HEK293 (cell line): Measurements from ENCODE around the gene HNRNPA2B1.

Experiments used
- CTCF ChIA-PET: fragments of 350-600 bp; formaldehyde crosslinking; extraction: SDS; loops from one replicate; lab custom pipeline; 2021; ENCODE audit warnings: antibody characterized with exemption; lab: Yijun Ruan, JAX
- POLR2A ChIA-PET: fragments of 300-600 bp; formaldehyde crosslinking; extraction: SDS; loops from one replicate; lab custom pipeline; 2020; ENCODE audit warnings: antibody characterized with exemption, inconsistent platforms; lab: Yijun Ruan, JAX
- H3K27ac ChIP-seq: fragments of 200-500 bp; sonication (Bioruptor generic); 2 replicates; pipeline ENCODE4 v1.5.1; 2014; ENCODE audit warnings: low read depth, low read length, control low read depth, inconsistent platforms; ENCODE audit errors: extremely low read depth
- H3K36me3 ChIP-seq, 2 experiments: fragments of 200-500 bp in 1 of 2; sonication (Bioruptor generic) in 1 of 2; 1 replicate in 1 of 2; 2 replicates in 1 of 2; pipeline ENCODE4 v1.5.1; 2014 to 2017; ENCODE audit warnings: inconsistent platforms in 2 of 2, low read length in 2 of 2; ENCODE audit not compliant: control insufficient read depth in 2 of 2, insufficient read depth in 1 of 2
- H3K4me1 ChIP-seq: fragments of 200-500 bp; sonication (Bioruptor generic); 2 replicates; pipeline ENCODE4 v1.5.1; 2014; ENCODE audit warnings: mild to moderate bottlenecking, low read length, inconsistent platforms; ENCODE audit not compliant: control insufficient read depth, insufficient read depth
- H3K4me3 ChIP-seq: 2 replicates; pipeline ENCODE4 v1.5.1; 2011; ENCODE audit warnings: low read depth, mild to moderate bottlenecking, control low read depth, low read length, moderate library complexity
- H3K9me3 ChIP-seq: fragments of 200-500 bp; sonication (Bioruptor generic); 2 replicates; pipeline ENCODE4 v1.5.1; 2014; ENCODE audit warnings: low read depth, low read length, inconsistent platforms; ENCODE audit not compliant: control insufficient read depth, insufficient read depth
- BCL11A ChIP-seq: fragments of 450-650 bp; formaldehyde crosslinking; IDR thresholded peaks from 2 replicates; pipeline ENCODE4 v1.5.1; 2016; ENCODE audit warnings: low read depth, missing biosample characterization, missing genetic modification characterization
- GLI2 ChIP-seq: fragments of 450-650 bp; formaldehyde crosslinking; IDR thresholded peaks from 2 replicates; pipeline ENCODE4; 2017; ENCODE audit warnings: missing biosample characterization, missing genetic modification characterization, low read depth, borderline replicate concordance
- GLIS1 ChIP-seq: fragments of 450-650 bp; formaldehyde crosslinking; IDR thresholded peaks from 2 replicates; pipeline ENCODE4 v1.5.1; 2016; ENCODE audit warnings: missing biosample characterization, missing genetic modification characterization
- GLIS2 ChIP-seq: fragments of 450-650 bp; formaldehyde crosslinking; IDR thresholded peaks from 2 replicates; pipeline ENCODE4 v1.5.1; 2016; ENCODE audit warnings: missing biosample characterization, missing genetic modification characterization
- IKZF3 ChIP-seq: fragments of 450-650 bp; IDR thresholded peaks from 2 replicates; pipeline ENCODE4 v1.5.0; 2018; ENCODE audit warnings: missing biosample characterization, mild to moderate bottlenecking, missing genetic modification characterization, moderate library complexity
- KLF1 ChIP-seq: fragments of 450-650 bp; formaldehyde crosslinking; IDR thresholded peaks from 2 replicates; pipeline ENCODE4 v1.5.1; 2016; ENCODE audit warnings: missing biosample characterization, missing genetic modification characterization
- KLF10 ChIP-seq: fragments of 450-650 bp; IDR thresholded peaks from 2 replicates; pipeline ENCODE4 v1.5.1; 2018; ENCODE audit warnings: missing biosample characterization, mild to moderate bottlenecking, missing genetic modification characterization
- PBX3 ChIP-seq: sonication (generic); formaldehyde crosslinking; IDR thresholded peaks from 2 replicates; pipeline ENCODE4 v1.8.1; 2022; ENCODE audit warnings: mild to moderate bottlenecking, moderate library complexity, missing genetic modification reagents
- PRDM1 ChIP-seq: fragments of 450-650 bp; formaldehyde crosslinking; IDR thresholded peaks from 2 replicates; pipeline ENCODE4; 2016; ENCODE audit warnings: missing biosample characterization, missing genetic modification characterization
- SP3 ChIP-seq: fragments of 450-650 bp; formaldehyde crosslinking; IDR thresholded peaks from 2 replicates; pipeline ENCODE4 v1.5.1; 2016; ENCODE audit warnings: missing biosample characterization, missing genetic modification characterization
- YY1 ChIP-seq: fragments of 450-650 bp; formaldehyde crosslinking; IDR thresholded peaks from 2 replicates; pipeline ENCODE4 v1.5.1; 2018; ENCODE audit warnings: missing biosample characterization, missing genetic modification characterization
- ZBTB48 ChIP-seq: fragments of 450-650 bp; formaldehyde crosslinking; IDR thresholded peaks from 2 replicates; pipeline ENCODE4 v1.5.1; 2016; ENCODE audit warnings: missing biosample characterization, missing genetic modification characterization
- ZNF202 ChIP-seq: fragments of 450-650 bp; formaldehyde crosslinking; IDR thresholded peaks from 2 replicates; pipeline ENCODE4 v1.5.1; 2016; ENCODE audit warnings: missing biosample characterization, missing genetic modification characterization, borderline replicate concordance
- ZNF214 ChIP-seq: fragments of 450-650 bp; formaldehyde crosslinking; IDR thresholded peaks from 2 replicates; pipeline ENCODE4 v1.5.1; 2017; ENCODE audit warnings: missing biosample characterization, mild to moderate bottlenecking, missing genetic modification characterization, borderline replicate concordance
- ZNF223 ChIP-seq: fragments of 450-650 bp; formaldehyde crosslinking; IDR thresholded peaks from 2 replicates; pipeline ENCODE4 v1.5.1; 2016; ENCODE audit warnings: missing biosample characterization, missing genetic modification characterization
- ZNF335 ChIP-seq: fragments of 450-650 bp; formaldehyde crosslinking; conservative IDR thresholded peaks from 2 replicates; pipeline ENCODE4 v1.5.1; 2016; ENCODE audit warnings: missing biosample characterization, missing genetic modification characterization
- ZNF366 ChIP-seq: fragments of 450-650 bp; formaldehyde crosslinking; conservative IDR thresholded peaks from 2 replicates; pipeline ENCODE4 v1.5.1; 2016; ENCODE audit warnings: missing biosample characterization, missing genetic modification characterization
- ZNF37A ChIP-seq: fragments of 450-650 bp; IDR thresholded peaks from 2 replicates; pipeline ENCODE4 v1.5.1; 2018; ENCODE audit warnings: missing biosample characterization, missing genetic modification characterization
- ZNF48 ChIP-seq: fragments of 450-650 bp; formaldehyde crosslinking; IDR thresholded peaks from 2 replicates; pipeline ENCODE4 v1.5.1; 2016; ENCODE audit warnings: missing biosample characterization, missing genetic modification characterization
- ZNF600 ChIP-seq: fragments of 450-650 bp; formaldehyde crosslinking; IDR thresholded peaks from 2 replicates; pipeline ENCODE4 v1.5.1; 2016; ENCODE audit warnings: missing biosample characterization, missing genetic modification characterization
- ZNF645 ChIP-seq: fragments of 450-650 bp; formaldehyde crosslinking; IDR thresholded peaks from 2 replicates; pipeline ENCODE4; 2016; ENCODE audit warnings: missing biosample characterization, missing genetic modification characterization
- ZNF777 ChIP-seq: fragments of 450-650 bp; formaldehyde crosslinking; IDR thresholded peaks from 2 replicates; pipeline ENCODE4 v1.5.1; 2017; ENCODE audit warnings: missing biosample characterization, missing genetic modification characterization, borderline replicate concordance
- ZSCAN30 ChIP-seq: fragments of 450-650 bp; IDR thresholded peaks from 2 replicates; pipeline ENCODE4 v1.5.1; 2018; ENCODE audit warnings: missing biosample characterization, mild to moderate bottlenecking, missing genetic modification characterization, moderate library complexity
- ZSCAN5A ChIP-seq: fragments of 450-650 bp; formaldehyde crosslinking; IDR thresholded peaks from 2 replicates; pipeline ENCODE4 v1.5.1; 2016; ENCODE audit warnings: missing biosample characterization, missing genetic modification characterization
- ZXDB ChIP-seq: fragments of 450-650 bp; formaldehyde crosslinking; IDR thresholded peaks from 2 replicates; pipeline ENCODE4 v1.5.1; 2016; ENCODE audit warnings: missing biosample characterization, missing genetic modification characterization

The HNRNPA2B1 gene

GRCh38 chr7:26151953-26152781, 48.4 kb downstream of the HNRNPA2B1 start, which contains the start of gene NFE2L3 (continued):
- no peak for TF ChIP-seq ZNF202
- TF ChIP-seq BCL11A (tag by site-specific recombination): no peak
- TF ChIP-seq GLI2 (tag by site-specific recombination): no peak
- no peak for TF ChIP-seq ZNF223
- TF ChIP-seq PBX3 (CRISPR knock-in tag): 0 out of 2 replicates have a peak, but pooled peaks have one; percentile 36
- TF ChIP-seq KLF10 (tag by site-specific recombination): 0 out of 2 replicates have a peak, but pooled peaks have one; percentile 13
- TF ChIP-seq YY1: no peak
- TF ChIP-seq ZNF600 (tag by site-specific recombination): no peak
- no peak for TF ChIP-seq GLIS1
- no peak for TF ChIP-seq PRDM1 (tag by site-specific recombination)
- no peak for TF ChIP-seq ZNF48 (tag by site-specific recombination)
- TF ChIP-seq ZSCAN5A (tag by site-specific recombination): no peak
- no peak for TF ChIP-seq ZNF37A (tag by site-specific recombination)
- TF ChIP-seq KLF1 (tag by site-specific recombination): no peak
- TF ChIP-seq IKZF3 (tag by site-specific recombination): no peak
- TF ChIP-seq GLIS2 (tag by site-specific recombination): no peak
- TF ChIP-seq ZNF366: no peak
- no peak for TF ChIP-seq ZNF777
- TF ChIP-seq SP3 (tag by site-specific recombination): peak; percentile 35
- TF ChIP-seq ZNF645 (tag by site-specific recombination): no peak
- TF ChIP-seq ZBTB48 (tag by site-specific recombination): no peak
- TF ChIP-seq ZSCAN30 (tag by site-specific recombination): no peak; the same call in 1 of the 2 replicates
- TF ChIP-seq ZNF335: peak; percentile 52
- TF ChIP-seq, all 188 proteins: peak for 14

GRCh38 chr7:26151650-26151952, 48.9 kb downstream of the HNRNPA2B1 start:
- POLR2A ChIA-PET: interaction anchor here (0.6 to 2.1 kb wide), 9 partner anchors 11 to 289 kb away, joined by 3 to 15 read pairs (median 3); no protein-coding TSS in a partner anchor
- peaks cover 4% of the 10 kb centered on the region; the same call in 1 of the 2 replicates for H3K4me1 ChIP-seq
- no peak overlapping the region for H3K27ac ChIP-seq
- 0 out of 2 replicates have a peak, but pooled peaks have one; percentile 34 for TF ChIP-seq ZXDB (tag by site-specific recombination)
- no peak for TF ChIP-seq ZNF214 (tag by site-specific recombination)
- CTCF ChIA-PET: interaction anchor here (0.6 to 2.2 kb wide), 4 partner anchors 46 to 260 kb away, joined by 3 to 9 read pairs (median 4); no protein-coding TSS in a partner anchor
- peak overlapping the region; percentile 71 for H3K4me3 ChIP-seq
- no peaks in the 10 kb centered on the region for H3K36me3 ChIP-seq
- no peaks in the 10 kb centered on the region for H3K9me3 ChIP-seq
